ENCODE measurements around the gene ZG16. TPM values are rescaled to one million over a fixed set of nuclear protein-coding genes. Genes with fewer than 3 reads are reported as not detected.

ZG16 gene
- total RNA-seq, 1 donor from 2014 or later, result not detected

DNA sequence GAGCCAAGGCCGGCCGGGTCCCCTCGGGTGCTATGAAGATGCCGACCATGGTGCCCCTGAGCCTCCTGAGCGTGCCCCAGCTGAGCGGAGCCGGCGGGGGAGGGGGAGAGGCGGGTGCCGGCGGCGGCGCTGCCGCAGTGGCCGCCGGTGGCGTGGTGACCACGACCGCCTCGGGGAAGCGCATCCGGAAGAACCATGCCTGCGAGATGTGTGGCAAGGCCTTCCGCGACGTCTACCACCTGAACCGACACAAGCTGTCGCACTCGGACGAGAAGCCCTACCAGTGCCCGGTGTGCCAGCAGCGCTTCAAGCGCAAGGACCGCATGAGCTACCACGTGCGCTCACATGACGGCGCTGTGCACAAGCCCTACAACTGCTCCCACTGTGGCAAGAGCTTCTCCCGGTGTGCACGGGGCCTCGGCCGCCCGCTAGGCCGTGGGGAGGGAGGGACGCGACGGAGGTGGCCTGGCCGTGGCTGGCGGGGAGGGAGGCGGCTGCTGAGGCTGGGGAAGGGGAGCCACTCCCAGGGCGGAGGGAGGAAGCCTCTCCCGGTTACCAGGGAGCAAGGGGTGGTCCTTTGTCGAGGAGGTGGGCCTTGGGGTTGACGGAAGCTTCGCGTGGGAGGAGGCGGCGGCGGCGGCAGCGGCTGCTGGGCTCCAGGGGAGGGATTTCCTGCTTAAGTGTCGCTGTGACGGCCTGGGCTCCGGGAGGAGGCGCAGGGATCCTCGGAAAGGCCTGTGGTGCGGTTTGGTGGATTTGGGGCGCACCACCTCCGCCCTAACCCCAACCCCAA, 29.6 kb downstream of the ZG16 start:
- peak; percentile 94 for DNase-seq (ENCODE audit: low spot score)

DNA sequence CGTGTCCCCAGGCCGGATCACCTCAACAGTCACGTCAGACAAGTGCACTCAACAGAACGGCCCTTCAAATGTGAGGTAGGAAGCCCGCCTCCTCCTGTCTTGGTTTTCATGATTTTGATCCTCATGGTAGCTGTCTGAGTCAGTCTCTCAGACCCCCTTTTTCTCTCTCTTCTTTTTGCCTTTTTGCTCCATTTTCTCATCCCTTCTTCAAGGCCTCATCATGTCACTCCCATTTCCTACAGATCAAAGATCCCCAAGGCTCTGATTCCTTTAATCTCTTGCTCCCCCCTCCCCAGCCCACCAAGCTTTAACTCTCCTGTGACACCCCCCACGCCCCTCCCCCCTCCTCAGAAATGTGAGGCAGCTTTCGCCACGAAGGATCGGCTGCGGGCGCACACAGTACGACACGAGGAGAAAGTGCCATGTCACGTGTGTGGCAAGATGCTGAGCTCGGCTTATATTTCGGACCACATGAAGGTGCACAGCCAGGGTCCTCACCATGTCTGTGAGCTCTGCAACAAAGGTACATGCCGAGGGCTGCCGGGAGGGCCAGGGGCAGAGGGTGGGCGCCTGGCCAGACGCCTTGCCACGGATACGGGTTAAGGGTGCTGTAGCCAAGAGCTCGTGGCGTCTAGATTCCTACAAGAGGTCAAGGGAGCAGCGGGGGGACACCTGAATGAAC, 30.3 kb downstream of the ZG16 start:
- no peak for DNase-seq (ENCODE audit: low spot score)

DNA sequence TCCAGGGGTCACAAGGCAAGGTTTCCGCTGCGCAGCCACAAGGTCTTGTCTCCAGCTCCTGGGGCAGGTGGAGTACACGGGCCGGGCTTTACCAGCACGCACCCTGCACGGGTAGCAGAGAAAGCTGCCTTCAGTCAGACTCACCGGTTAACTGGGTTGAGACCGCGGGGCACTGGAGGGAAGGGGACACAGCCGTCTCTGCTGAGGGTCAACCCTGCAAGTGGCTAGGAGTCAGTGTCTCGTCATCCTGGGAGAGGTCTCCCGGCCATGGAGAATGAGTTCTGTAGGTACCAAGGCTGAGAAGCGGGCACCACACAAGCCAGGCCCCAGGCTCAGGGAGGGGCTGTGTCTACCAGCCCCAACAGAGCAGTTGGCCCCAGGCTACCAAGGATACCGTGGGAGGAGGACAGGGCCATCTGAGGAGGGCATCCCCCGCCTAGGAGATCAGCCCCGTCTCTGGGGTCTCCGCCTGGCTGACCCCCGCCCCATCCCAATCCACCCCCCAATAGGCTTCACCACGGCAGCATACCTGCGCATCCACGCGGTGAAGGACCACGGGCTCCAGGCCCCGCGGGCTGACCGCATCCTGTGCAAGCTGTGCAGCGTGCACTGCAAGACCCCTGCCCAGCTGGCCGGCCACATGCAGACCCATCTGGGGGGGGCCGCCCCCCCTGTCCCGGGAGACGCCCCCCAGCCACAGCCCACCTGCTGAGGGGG, 31.1 kb downstream of the ZG16 start:
- no peak for DNase-seq (ENCODE audit: low spot score)

DNA sequence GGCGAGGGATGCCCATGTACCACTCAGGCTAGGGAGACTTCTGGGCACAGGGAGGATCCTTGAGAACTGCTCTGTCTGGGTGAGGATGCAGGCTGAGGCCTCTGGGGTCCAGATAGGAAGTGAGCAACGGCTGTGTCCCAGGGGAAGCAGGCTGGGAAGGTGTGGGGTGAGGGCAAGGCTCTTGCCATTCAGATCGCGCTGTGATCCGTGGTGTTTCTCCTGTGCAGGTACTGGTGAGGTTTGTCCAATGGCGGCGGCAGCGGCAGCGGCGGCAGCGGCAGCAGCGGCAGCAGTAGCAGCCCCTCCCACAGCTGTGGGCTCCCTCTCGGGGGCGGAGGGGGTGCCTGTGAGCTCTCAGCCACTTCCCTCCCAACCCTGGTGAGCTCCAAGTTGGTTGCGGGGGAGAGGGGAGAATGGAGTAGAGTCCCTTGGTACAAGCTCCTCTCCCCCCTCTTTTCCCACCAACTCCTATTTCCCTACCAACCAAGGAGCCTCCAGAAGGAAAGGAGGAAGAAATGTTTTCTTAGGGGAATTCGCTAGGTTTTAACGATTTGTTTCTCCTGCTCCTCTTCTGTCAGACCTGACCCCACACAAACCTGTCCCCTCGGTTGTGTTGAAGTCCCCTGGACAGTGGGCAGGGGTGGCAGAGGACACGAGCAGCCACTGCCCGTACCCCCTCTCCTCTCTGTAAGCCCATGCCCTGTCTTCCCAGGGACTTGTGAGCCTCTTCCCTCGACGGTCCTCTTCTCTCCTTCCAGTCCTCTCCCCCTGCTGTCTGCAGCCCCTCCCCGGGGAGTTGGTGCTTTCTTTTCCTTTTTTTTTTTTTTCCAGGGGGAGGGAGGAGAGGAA, 32.0 kb downstream of the ZG16 start:
- no peak for DNase-seq (ENCODE audit: low spot score)

DNA sequence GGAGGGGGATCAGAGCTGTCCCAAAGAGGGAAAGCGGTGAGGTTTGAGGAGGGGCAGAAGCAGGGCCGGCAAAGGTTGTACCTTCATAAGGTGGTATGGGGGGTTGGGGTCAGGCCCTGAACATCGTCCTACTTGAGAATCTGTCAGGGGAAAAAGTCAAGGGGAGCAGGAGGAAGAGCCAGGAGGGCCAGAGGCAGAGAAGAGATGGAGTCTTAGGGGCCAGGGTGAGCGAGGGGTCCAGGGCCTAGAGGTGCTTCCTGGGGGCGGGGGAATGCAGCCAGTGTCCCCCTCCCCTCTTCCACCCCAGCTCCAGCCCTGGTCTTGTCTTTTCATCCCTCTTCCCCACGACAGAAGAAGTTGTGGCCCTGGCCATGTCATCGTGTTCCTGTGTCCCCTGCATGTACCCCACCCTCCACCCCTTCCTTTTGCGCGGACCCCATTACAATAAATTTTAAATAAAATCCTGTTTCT, 32.7 kb downstream of the ZG16 start:
- DNase-seq (ENCODE audit: low spot score), result no peak

DNA sequence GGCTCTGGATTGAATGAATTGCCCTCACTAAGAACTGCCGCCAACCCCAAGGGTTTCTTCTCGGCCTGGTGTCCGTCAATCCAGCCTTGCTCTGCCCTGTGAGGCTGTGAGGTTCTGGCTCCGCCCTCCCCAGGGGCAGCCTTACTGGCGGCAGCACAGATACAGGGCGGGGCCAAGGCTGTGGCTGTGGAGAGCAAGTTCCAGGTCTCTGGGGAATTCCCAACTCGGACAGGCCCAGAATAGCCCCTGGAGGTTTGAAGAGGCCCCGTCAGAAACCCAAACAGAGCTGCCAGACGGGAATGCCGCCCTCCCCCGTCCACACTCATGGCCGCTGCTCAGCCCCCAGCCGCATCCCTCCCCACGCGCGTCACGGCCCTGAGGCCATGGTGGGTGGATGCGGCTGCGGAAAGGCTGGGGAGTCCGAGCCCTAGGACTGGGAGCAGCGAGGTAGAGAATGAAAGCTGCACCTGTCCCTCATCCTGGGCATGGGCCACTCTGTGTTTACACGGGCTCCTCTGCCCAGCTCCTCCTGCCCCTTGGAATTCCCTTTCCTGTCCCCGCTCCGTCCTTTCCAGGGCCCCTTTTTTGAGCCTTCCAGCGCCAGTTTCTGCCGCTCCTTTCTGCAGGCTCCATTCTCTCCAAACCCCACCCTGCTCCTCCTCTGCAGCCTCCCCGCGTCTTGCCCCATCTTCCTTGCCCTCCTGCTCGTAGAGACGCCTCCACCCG, 33.3 kb downstream of the ZG16 start:
- DNase-seq (ENCODE audit: low spot score), result peak; percentile 97

DNA sequence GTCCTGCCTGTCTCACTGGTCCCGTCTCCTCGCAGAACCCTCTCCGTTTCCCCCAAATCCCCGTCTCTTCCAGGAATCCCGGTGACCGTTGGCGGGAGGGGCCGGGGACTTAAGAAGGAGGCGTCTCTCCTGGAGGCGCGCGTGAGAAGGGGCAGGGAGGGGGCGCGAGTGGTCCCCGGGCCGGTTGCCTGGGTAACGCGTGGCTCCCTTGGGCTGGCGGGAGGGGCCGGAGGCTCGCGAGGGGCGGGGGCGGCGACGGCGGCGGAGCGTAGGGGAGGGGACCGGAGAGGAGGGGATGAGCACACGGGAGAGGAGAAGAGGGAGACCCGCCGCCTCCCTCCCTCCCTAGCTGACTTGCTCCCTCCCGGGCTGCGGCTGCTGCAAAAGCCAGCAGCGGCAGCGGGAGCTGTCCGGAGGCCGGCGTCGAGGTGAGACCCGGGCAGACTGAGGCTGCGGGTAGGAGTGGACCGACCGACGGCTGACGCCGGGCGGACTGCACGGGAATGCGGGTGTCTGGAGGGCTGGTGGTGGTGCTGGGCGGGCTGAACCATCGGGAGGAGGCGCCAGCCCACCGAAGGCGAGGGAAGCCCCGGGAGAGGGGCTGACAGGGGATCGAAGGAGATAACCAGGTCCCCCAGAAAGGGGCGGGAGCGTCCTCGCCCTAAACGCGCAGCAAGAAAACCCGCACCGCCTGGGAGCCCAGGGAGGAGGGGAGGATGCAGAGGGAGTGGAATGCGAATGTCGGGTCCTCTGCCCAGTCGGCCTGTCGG, 34.0 kb downstream of the ZG16 start, which contains the start of gene PRRT2:
Gene PRRT2 (plus strand): TSS at position 298 of the 770 bp plus-strand sequence. CDS start 862 bp downstream, outside the sequence.
- DNase-seq (ENCODE audit: low spot score), result no peak

DNA sequence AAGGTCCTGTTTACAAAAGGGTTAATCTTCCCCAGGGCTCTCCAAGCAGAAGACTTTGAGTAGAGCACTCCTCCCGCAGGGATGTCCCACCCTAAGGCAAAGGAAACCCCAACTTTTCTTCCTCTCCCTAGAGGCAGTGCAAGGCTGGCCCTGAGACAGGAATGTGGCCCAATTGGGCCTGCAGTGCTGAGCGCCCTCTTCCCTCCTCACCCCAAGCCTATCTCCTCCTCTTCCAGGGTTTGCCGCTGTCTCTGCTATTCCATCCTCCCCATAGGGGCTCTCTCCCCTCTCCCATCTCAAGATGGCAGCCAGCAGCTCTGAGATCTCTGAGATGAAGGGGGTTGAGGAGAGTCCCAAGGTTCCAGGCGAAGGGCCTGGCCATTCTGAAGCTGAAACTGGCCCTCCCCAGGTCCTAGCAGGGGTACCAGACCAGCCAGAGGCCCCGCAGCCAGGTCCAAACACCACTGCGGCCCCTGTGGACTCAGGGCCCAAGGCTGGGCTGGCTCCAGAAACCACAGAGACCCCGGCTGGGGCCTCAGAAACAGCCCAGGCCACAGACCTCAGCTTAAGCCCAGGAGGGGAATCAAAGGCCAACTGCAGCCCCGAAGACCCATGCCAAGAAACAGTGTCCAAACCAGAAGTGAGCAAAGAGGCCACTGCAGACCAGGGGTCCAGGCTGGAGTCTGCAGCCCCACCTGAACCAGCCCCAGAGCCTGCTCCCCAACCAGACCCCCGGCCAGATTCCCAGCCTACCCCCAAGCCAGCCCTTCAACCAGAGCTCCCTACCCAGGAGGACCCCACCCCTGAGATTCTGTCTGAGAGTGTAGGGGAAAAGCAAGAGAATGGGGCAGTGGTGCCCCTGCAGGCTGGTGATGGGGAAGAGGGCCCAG, 34.9 kb downstream of the ZG16 start:
- DNase-seq (ENCODE audit: low spot score), result no peak

DNA sequence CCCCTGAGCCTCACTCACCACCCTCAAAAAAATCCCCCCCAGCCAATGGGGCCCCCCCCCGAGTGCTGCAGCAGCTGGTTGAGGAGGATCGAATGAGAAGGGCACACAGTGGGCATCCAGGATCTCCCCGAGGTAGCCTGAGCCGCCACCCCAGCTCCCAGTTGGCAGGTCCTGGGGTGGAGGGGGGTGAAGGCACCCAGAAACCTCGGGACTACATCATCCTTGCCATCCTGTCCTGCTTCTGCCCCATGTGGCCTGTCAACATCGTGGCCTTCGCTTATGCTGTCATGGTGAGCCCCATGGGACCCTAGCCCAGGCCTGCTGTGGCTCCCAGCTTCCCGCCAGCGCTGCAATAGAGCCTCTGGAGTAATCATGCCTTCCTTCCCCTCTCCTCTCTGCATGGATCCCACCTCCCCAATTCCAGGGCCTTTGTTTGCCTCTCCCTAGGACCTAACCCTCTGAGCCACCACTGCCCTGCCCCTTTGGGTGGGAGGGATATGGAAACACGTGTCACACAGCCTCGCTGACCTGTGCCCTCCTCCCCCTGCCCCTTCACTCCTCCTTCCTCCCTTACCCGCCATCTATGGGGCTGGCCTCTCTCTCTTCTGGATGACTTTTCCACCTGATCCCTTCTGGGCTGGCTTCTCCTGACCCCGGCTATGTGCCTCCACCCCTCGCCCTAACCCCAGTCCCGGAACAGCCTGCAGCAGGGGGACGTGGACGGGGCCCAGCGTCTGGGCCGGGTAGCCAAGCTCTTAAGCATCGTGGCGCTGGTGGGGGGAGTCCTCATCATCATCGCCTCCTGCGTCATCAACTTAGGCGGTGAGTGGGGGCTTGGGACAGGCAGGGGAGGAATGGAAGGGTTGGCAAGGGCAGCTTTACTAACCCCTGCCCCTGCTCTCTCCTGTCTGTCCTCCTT, 35.8 kb downstream of the ZG16 start:
- no peak for DNase-seq (ENCODE audit: low spot score)

DNA sequence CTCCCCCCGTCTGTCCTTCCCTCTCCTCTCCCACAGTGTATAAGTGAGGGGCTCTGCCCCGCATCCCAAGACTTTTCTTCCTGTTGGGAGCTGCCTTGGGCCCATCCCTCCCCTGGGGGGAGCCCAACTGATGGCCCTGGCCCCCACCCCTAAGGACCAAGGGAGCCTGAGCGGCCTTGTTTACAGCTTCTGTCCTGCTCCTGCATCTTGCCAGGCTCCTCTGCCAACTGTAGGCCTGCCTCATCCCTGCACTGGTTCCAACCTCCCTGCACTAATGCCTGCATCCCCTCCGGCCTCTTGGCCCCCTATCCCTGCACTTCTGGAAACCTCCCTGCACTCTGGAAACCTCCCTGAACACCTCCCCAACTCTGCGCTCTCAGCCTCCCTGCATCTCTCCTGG, 36.5 kb downstream of the ZG16 start:
- DNase-seq (ENCODE audit: low spot score), result no peak

DNA sequence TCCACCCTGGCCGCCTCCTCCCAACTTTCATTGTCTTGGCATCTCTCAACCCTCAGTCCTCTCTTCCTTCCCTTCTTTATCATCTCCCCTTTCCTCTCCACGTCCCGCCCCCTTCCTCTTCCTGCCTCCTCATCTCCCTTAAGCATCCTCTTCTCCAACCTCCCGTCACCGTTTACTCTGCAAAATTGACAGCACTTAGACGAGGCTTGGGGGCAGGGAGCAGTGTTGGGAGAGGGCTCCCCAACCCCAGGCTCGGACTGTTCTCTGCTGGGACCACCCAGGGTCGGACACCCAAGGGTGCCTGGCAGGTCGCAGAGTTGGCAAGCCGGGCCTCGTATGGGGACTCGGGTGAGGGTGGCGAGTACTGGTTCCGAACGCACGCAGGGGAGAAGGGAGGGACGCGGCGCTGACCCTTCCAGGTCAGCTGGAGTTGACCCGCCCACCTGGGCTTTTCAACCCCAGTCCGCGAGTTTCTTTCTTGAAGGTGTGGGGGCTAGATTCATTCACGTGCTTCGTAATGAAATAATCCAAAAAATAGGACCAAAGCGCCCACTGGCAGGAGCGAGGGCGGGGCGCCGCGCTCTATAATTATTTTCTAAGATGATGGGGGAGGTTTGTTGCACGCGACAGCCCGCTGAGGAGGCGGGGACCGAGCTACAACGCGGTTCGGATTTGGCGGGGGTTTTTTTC, 37.1 kb downstream of the ZG16 start:
- no peak for DNase-seq (ENCODE audit: low spot score)

DNA sequence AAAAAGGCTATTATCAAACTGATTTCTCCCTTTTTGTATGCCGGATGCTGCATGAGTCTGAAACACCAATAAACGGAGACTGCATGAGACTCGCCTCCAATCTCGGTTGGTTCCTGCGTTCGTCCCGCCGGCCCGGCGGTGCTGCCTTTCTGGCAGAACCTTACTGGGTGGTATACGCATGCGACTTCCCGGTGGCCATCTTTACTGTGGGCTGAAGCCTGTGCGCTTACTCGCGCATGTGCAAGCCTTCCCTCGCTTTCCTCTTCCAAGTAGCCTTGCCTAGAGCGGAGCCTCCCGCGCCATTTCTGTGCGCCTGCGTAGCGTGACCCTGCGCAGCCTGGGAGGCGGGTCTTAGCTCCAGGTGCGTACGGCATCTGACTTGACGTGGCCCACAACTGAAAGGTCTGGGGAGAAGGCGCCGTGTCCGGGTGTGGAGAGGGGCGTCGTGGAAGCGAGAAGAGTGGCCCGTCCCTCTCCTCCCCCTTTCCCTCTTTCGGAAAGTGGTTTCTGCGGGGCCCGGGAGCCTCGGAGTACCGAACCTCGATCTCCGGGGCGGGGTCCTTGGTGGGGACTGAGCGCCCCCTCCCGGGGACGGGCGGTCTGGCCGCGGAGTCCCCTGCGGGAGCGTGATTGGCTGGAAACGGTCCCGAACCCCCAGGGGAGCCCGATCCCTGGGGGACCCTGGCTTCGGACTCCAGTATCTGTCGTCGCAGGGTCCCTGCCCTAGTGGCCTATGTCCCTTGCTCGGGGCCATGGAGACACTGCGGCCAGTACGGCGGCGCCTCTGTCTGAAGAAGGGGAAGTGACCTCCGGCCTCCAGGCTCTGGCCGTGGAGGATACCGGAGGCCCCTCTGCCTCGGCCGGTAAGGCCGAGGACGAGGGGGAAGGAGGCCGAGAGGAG, 38.0 kb downstream of the ZG16 start, which contains the start of gene PAGR1:
Gene PAGR1 (plus strand): TSS at position 360 of the 901 bp plus-strand sequence. CDS start 374 bp downstream, at position 734.
- DNase-seq (ENCODE audit: low spot score), result peak; percentile 98

DNA sequence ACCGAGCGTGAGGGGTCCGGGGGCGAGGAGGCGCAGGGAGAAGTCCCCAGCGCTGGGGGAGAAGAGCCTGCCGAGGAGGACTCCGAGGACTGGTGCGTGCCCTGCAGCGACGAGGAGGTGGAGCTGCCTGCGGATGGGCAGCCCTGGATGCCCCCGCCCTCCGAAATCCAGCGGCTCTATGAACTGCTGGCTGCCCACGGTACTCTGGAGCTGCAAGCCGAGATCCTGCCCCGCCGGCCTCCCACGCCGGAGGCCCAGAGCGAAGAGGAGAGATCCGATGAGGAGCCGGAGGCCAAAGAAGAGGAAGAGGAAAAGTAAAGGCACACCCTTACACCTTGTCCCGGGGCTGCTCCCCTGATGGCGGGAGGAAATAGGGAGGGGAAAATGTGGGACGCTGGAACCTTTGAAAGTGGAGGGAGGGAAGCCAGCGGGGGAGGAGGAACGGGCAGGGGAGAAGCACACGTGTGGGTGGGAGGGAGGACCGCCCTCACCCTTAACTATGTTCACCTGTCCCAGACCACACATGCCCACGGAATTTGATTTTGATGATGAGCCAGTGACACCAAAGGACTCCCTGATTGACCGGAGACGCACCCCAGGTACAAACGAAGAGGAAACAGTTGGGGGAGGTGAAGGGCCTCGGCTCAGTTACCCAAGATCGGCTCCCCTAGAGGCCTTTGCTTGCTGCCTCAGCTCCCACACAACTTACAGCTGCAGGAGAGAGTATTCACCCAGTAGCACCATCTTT, 38.8 kb downstream of the ZG16 start:
- no peak for DNase-seq (ENCODE audit: low spot score)

DNA sequence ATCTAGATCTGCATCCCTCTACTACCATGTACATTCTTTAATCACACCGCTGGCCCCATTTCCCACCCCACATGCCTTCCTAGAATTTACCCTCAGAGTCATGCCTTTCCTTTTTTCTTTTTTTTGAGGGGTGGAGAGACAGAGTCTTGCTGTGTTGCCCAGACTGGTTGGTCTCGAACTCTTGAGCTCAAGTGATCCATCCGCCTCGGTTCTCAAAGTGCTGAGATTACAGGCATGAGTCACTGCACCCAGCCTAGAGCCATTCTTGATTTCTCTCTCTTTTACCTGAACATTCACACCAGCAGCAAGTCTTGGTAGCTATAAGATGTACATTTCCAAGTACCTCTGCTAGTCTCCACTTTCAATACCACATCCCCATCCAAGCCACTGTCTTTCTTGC, 40.0 kb downstream of the ZG16 start:
- DNase-seq (ENCODE audit: low spot score), result no peak

DNA sequence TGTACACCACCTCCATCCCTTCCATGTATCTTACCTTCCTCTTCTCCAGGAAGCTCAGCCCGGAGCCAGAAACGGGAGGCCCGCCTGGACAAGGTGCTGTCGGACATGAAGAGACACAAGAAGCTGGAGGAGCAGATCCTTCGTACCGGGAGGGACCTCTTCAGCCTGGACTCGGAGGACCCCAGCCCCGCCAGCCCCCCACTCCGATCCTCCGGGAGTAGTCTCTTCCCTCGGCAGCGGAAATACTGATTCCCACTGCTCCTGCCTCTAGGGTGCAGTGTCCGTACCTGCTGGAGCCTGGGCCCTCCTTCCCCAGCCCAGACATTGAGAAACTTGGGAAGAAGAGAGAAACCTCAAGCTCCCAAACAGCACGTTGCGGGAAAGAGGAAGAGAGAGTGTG, 41.5 kb downstream of the ZG16 start:
- no peak for DNase-seq (ENCODE audit: low spot score)

Measured in mesenteric fat pad (tissue), 1 donor.